Adrenal gland (tissue), 12 donors: ENCODE results near the gene HIVEP3. TPM values are rescaled to one million over a fixed set of nuclear protein-coding genes. Genes with fewer than 3 reads are reported as not detected.

Experiments used
- DNase-seq, 7 donors: peaks; one replicate each; pipeline ENCODE4 v3.0.0-alpha.2; 2019 to 2020
- H3K27ac ChIP-seq, 5 donors: fragments of 200-600 bp; sonication (generic) in 4 of 5; 1 replicate in 3 of 5; 2 replicates in 2 of 5; pipeline versions ENCODE4 v1.5.1 to v1.8.0; 2016 to 2020; ENCODE audit warnings: mild to moderate bottlenecking in 1 of 5
- H3K27me3 ChIP-seq: fragments of 200-600 bp; 2 replicates; pipeline ENCODE4 v1.8.0; 2021
- H3K36me3 ChIP-seq, 2 donors: fragments of 200-600 bp; replicated peaks in 1 of 2; 1 replicate in 1 of 2; 2 replicates in 1 of 2; pipeline versions ENCODE4 v1.5.1 to v1.8.0; 2018 to 2022
- H3K4me1 ChIP-seq, 2 donors: fragments of 200-600 bp; replicated peaks in 1 of 2; 1 replicate in 1 of 2; 2 replicates in 1 of 2; pipeline versions ENCODE4 v1.5.1 to v1.8.0; 2018 to 2021
- H3K4me3 ChIP-seq, 4 donors: fragments of 200-600 bp; sonication (generic) in 3 of 4; one replicate each; pipeline ENCODE4 v1.5.1; 2016 to 2018
- H3K9me3 ChIP-seq, 3 donors: fragments of 200-600 bp; sonication (generic) in 1 of 3; replicated peaks in 1 of 3; 1 replicate in 2 of 3; 2 replicates in 1 of 3; pipeline versions ENCODE4 v1.5.1 to v1.8.0; 2016 to 2021
- POLR2A ChIP-seq, 2 donors: fragments of 450-650 bp; IDR thresholded peaks; one replicate each; pipeline ENCODE4 v1.6.1; 2017; ENCODE audit warnings: antibody characterized with exemption in 2 of 2, mild to moderate bottlenecking in 2 of 2, moderate library complexity in 1 of 2
- WGBS, 4 donors: extraction: QIAGEN DNeasy Blood & Tissue Kit in 2 of 4; methylation state at CpG; one replicate each; pipeline versions ENCODE4 v1.1.5 to v1.1.7; 2013 to 2017; 5-methylcytosine and 5-hydroxymethylcytosine counted together
- intact Hi-C, 2 donors: fragments of 100-400 bp; cut with DNase I; formaldehyde crosslinking; loops; one replicate each; pipeline versions ENCODE4 v1.14.1 to v1.15.0; 2022 to 2023
- polyA plus RNA-seq, 3 donors: library from polyadenylated mRNA; stranded (reverse); fragments of 200-250 nt in 2 of 3; fragments of 350-450 nt in 1 of 3; fragmentation: Illumina TruSeq in 1 of 3; extraction: RNeasy Lipid Tissue Mini Kit (QIAGEN cat#74804) in 1 of 3; gene quantifications; one replicate each; pipeline ENCODE4 v1.2.3, GENCODE V29; 2013 to 2014
- total RNA-seq, 9 donors: library from RNA; depleted of rRNA in 4 of 9; stranded (reverse); fragments of >200 nt in 4 of 9; fragments of 120-200 nt in 1 of 9; fragmentation: NEBNext Ultra II Directional in 1 of 9; extraction: Animal tissue kit (Norgen Biotek cat#: 25700) in 1 of 9; gene quantifications; one replicate each; pipeline versions ENCODE4 v1.1.0 to v1.2.4, GENCODE V29; 2013 to 2023
- TF ChIP-seq, protein P1 (sequence below), 6 experiments: fragments of 450-650 bp in 4 of 6; fragments of 200-600 bp in 2 of 6; sonication (generic) in 1 of 6; IDR thresholded peaks; 1 replicate in 5 of 6; 2 replicates in 1 of 6; pipeline versions ENCODE4 v1.5.1 to v1.8.0; 2016 to 2021; ENCODE audit warnings: antibody characterized with exemption in 6 of 6, mild to moderate bottlenecking in 2 of 6, moderate library complexity in 1 of 6
- donor health status: healthy with polysubstance abuse.
- donor health status: Bipolar disorder and iron deficiency.
- donor health status: DM: yes; HTN: yes; CAD: no.
- donor health status: DM: no; HTN: no; CAD: no.
- donor health status: DM: no; HTN: no; CAD: no.
- donor health status: DM: yes; HTN: yes; CAD: no.

The HIVEP3 gene
- total and polyA plus RNA-seq, 12 donors: 3.2 to 7.7 (median 7.0) TPM

GRCh38 chr1:41708332-41708731 is 210.4 kb downstream of the HIVEP3 start:
- peaks cover 0 to 7% of the 10 kb centered on the region in 2 donors for H3K4me1 ChIP-seq
- intact Hi-C loops: no loop called here
- DNase-seq: no peak
- 79 to 94% (median 90%) methylated on average over 2 of the region's 2 CpGs for WGBS, 4 donors
- TF ChIP-seq, protein P1, sequence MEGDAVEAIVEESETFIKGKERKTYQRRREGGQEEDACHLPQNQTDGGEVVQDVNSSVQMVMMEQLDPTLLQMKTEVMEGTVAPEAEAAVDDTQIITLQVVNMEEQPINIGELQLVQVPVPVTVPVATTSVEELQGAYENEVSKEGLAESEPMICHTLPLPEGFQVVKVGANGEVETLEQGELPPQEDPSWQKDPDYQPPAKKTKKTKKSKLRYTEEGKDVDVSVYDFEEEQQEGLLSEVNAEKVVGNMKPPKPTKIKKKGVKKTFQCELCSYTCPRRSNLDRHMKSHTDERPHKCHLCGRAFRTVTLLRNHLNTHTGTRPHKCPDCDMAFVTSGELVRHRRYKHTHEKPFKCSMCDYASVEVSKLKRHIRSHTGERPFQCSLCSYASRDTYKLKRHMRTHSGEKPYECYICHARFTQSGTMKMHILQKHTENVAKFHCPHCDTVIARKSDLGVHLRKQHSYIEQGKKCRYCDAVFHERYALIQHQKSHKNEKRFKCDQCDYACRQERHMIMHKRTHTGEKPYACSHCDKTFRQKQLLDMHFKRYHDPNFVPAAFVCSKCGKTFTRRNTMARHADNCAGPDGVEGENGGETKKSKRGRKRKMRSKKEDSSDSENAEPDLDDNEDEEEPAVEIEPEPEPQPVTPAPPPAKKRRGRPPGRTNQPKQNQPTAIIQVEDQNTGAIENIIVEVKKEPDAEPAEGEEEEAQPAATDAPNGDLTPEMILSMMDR (IDR thresholded peaks at IDR 0.05): no peak
- no peak for TF ChIP-seq POLR2A (IDR thresholded peaks at IDR 0.05)
- no peaks in the 10 kb centered on the region for H3K27me3 ChIP-seq
- H3K27ac ChIP-seq: no peak overlapping the region
- H3K36me3 ChIP-seq: no peaks in the 10 kb centered on the region
- no peaks in the 10 kb centered on the region for H3K9me3 ChIP-seq
- no peak overlapping the region for H3K4me3 ChIP-seq

- no peaks in the 10 kb centered on the region for H3K27me3 ChIP-seq
- WGBS, 4 donors: 88 to 97% (median 91%) methylated on average over 4 of the region's 4 CpGs
- TF ChIP-seq, protein P1 (IDR thresholded peaks at IDR 0.05): no peak
- no peak for TF ChIP-seq POLR2A (IDR thresholded peaks at IDR 0.05)
- no peaks in the 10 kb centered on the region for H3K9me3 ChIP-seq
- intact Hi-C loops: no loop called here
- H3K36me3 ChIP-seq: no peaks in the 10 kb centered on the region
- peaks cover 0 to 6% of the 10 kb centered on the region in 2 donors for H3K4me1 ChIP-seq
- H3K27ac ChIP-seq: no peak overlapping the region
- no peak overlapping the region for H3K4me3 ChIP-seq
- no peak for DNase-seq
Measured at GRCh38 chr1:41707793-41708192, 210.9 kb downstream of the HIVEP3 start.

- intact Hi-C loops: no loop called here
- no peak overlapping the region for H3K27ac ChIP-seq
- 87 to 100% (median 98%) methylated on average over 1 of the region's 1 CpG for WGBS, 4 donors
- no peak for TF ChIP-seq POLR2A (IDR thresholded peaks at IDR 0.05)
- H3K27me3 ChIP-seq: no peaks in the 10 kb centered on the region
- no peaks in the 10 kb centered on the region for H3K36me3 ChIP-seq
- no peak overlapping the region for H3K4me3 ChIP-seq
- no peak for DNase-seq
- H3K4me1 ChIP-seq: peaks cover 0 to 3% of the 10 kb centered on the region in 2 donors
- H3K9me3 ChIP-seq: no peaks in the 10 kb centered on the region
Measured at GRCh38 chr1:41705798-41706197, 212.9 kb downstream of the HIVEP3 start.

GRCh38 chr1:41704196-41704595 is 214.5 kb downstream of the HIVEP3 start:
- H3K4me3 ChIP-seq: no peak overlapping the region
- no peak overlapping the region for H3K27ac ChIP-seq
- intact Hi-C loops: no loop called here
- no peak for DNase-seq
- H3K27me3 ChIP-seq: no peaks in the 10 kb centered on the region
- peaks cover 0 to 3% of the 10 kb centered on the region in 2 donors for H3K4me1 ChIP-seq
- no peak for TF ChIP-seq POLR2A (IDR thresholded peaks at IDR 0.05)
- TF ChIP-seq, protein P1 (IDR thresholded peaks at IDR 0.05): no peak
- H3K9me3 ChIP-seq: no peaks in the 10 kb centered on the region
- H3K36me3 ChIP-seq: no peaks in the 10 kb centered on the region
- WGBS, 4 donors: 92 to 97% (median 95%) methylated on average over 4 of the region's 4 CpGs

GRCh38 chr1:41702771-41703170 is 216.0 kb downstream of the HIVEP3 start:
- no peaks in the 10 kb centered on the region for H3K27me3 ChIP-seq
- 79 to 87% (median 83%) methylated on average over 4 of the region's 4 CpGs for WGBS, 4 donors
- intact Hi-C loops: no loop called here
- no peak overlapping the region for H3K4me3 ChIP-seq
- no peaks in the 10 kb centered on the region for H3K9me3 ChIP-seq
- H3K4me1 ChIP-seq: peaks cover 0 to 3% of the 10 kb centered on the region in 2 donors
- TF ChIP-seq POLR2A (IDR thresholded peaks at IDR 0.05): no peak
- TF ChIP-seq, protein P1 (IDR thresholded peaks at IDR 0.05): no peak
- no peak for DNase-seq
- H3K36me3 ChIP-seq: no peaks in the 10 kb centered on the region
- no peak overlapping the region for H3K27ac ChIP-seq
